ENCODE measurements around the gene ZNF597. TPM values are rescaled to one million over a fixed set of nuclear protein-coding genes. Genes with fewer than 3 reads are reported as not detected.
A peak's percentile ranks its signal among the peaks of the same experiment; 100 is the strongest.

The ZNF597 gene
- total and polyA plus RNA-seq, 10 donors: 0.78 to 4.6 (median 3.2) TPM

DNA sequence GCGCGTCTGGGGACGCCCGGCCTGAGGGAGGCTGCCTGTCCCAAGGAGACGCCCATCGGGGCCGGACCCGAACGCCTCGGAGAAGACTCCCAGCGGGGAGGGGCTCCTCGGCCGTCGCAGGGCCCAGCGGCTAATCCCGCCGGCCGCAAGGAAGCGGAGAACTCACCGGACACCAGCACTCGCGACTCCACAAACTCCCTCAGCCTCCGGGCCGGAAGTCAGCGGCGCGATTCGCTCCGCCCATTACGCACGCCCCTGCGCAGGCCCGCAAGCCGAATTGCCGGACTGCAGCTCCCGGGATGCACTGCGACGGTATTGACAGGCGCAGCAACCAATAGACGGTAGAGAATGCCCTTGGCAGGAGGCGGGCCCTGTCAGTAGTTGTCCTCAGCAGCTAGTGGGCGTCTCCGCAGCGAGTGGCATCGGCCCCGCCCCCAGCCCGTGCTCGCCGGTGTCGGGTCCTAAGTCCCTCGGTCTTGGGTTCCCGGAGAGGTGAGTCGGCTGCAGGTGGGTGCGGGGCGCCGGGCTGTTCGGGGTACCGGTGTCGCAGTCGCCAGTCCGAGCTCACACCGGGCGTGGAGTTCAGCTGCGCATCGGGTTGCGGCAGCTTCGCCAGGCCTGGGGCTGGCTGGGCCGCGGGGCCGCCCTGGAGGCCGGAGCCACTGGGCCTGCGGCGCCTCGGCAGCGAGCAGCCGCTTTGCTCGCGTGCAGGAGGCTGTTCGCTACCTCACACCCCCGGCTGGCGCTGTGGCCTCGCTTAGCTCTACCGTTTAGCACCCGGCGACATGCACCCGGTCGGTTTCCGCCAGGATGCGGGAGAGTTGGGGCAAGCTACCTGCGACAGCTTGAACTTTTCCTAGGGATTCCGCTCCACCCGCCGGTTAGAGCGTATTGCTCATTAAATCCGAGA lies 42.3 kb downstream of the ZNF597 start, which contains the start of the genes ZNF174 and ZSCAN32:
ZNF174 (plus strand) TSS at position 437 of the 910 bp plus-strand sequence. CDS start 790 bp downstream, outside the sequence.
ZSCAN32 (minus strand) TSS at position 226 of the 910 bp plus-strand sequence. CDS start 3,447 bp downstream, outside the sequence.
- 0 to 3% (median 1%) methylated on average over 7 to 95 of the region's 95 CpGs for WGBS, 5 donors
- DNase-seq: peak; percentile 99
- TF ChIP-seq POLR2AphosphoS5 (IDR thresholded peaks at IDR 0.05): peak; percentile 94 to 97 (median 96)
- TF ChIP-seq POLR2A (IDR thresholded peaks at IDR 0.05): peak; percentile 26 to 89 (median 73)
- TF ChIP-seq, protein P1, sequence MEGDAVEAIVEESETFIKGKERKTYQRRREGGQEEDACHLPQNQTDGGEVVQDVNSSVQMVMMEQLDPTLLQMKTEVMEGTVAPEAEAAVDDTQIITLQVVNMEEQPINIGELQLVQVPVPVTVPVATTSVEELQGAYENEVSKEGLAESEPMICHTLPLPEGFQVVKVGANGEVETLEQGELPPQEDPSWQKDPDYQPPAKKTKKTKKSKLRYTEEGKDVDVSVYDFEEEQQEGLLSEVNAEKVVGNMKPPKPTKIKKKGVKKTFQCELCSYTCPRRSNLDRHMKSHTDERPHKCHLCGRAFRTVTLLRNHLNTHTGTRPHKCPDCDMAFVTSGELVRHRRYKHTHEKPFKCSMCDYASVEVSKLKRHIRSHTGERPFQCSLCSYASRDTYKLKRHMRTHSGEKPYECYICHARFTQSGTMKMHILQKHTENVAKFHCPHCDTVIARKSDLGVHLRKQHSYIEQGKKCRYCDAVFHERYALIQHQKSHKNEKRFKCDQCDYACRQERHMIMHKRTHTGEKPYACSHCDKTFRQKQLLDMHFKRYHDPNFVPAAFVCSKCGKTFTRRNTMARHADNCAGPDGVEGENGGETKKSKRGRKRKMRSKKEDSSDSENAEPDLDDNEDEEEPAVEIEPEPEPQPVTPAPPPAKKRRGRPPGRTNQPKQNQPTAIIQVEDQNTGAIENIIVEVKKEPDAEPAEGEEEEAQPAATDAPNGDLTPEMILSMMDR (IDR thresholded peaks at IDR 0.05 in 8 of 11, conservative IDR thresholded peaks at IDR 0.05 in 3 of 11): peak in 6 of 11 experiments; percentile 7 to 55 (median 36)
- Histone ChIP-seq H3K27me3 (replicated peaks in 1 of 7) (no peaks in the 10 kb centered on the region), H3K4me1 (peaks cover 9 to 62% (median 38%) of the 10 kb centered on the region in 6 donors), H3K27ac (peak within 1 kb of the TSS; percentile 75 to 94 (median 91)), H3K36me3 (peaks cover 0 to 57% (median 38%) of the 10 kb centered on the region in 6 donors), H3K4me3 (peak within 1 kb of the TSS; percentile 59 to 95 (median 80)), H3K9me3 (peaks cover 0 to 62% (median 46%) of the 10 kb centered on the region in 8 donors)
- intact Hi-C loops (cut with DNase I; ENCODE audit: low total_unique reads): no loop called here

DNA sequence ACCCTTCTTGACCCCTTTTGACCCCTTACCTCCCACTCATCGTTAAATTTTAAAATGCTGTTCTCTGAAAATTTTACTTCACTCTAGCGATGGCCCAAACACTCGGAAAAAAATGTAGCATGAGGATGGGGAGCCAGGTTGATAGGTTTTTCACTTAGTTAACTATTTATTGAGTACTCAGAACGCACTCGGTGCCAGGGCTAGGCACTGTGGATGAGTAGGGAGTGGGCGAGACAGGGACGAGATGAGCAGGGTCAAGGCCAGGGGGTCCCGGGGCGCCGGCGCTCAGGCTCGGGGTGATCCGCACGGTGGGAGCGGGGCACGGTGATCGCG lies 42.9 kb downstream of the ZNF597 start:
- Histone ChIP-seq H3K27ac (peak overlapping the region; percentile 71 to 94 (median 91)), H3K4me3 (peak overlapping the region; percentile 59 to 95 (median 80)), H3K27me3 (replicated peaks in 1 of 7) (no peaks in the 10 kb centered on the region), H3K4me1 (peaks cover 9 to 62% (median 38%) of the 10 kb centered on the region in 6 donors), H3K36me3 (peaks cover 0 to 57% (median 38%) of the 10 kb centered on the region in 6 donors), H3K9me3 (peaks cover 0 to 62% (median 46%) of the 10 kb centered on the region in 8 donors)
- TF ChIP-seq, protein P1 (IDR thresholded peaks at IDR 0.05 in 8 of 11, conservative IDR thresholded peaks at IDR 0.05 in 3 of 11): no peak
- TF ChIP-seq POLR2AphosphoS5 (IDR thresholded peaks at IDR 0.05) (no peak), POLR2A (IDR thresholded peaks at IDR 0.05) (no peak)
- intact Hi-C loops (cut with DNase I; ENCODE audit: low total_unique reads): no loop called here
- DNase-seq: no peak
- 0 to 1% (median 0%) methylated on average over 16 to 18 of the region's 18 CpGs for WGBS, 5 donors

DNA sequence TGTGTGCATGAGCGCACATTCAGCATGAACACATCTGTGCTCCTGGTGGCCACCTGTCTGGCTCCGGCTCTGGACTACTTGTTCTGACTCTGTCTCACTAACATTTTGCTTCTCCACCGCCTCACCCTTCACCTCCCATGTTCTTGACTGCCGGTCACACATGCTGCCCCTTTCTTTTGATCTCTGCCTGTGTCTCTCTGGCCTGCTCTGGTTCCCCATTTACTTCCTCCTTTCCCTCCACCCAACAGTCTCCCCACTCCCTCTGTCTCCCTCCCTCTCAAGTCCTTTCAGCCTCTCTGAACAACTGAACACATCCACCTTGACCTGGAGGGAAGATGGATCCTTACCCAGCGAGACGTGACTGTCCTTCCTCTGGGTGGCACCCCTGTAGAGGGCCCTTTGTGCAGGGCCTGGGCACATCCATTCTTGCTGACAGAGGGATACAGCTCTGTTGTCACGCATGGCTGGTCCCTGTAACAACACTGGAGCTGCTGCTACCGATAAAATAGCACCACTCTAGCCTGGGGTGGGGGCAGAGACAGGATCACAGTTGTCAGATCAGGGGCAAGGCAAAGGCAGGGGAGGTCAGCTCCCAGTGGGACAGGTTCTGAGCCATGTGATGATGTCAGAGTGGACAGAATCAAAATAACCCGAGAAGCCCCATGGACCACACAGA lies 53.5 kb downstream of the ZNF597 start:
- peak overlapping the region in 1 of 8 donors; percentile 0 for H3K4me3 ChIP-seq
- peaks cover 13 to 87% (median 85%) of the 10 kb centered on the region in 8 donors for H3K9me3 ChIP-seq
- DNase-seq: no peak
- TF ChIP-seq POLR2AphosphoS5 (IDR thresholded peaks at IDR 0.05) (no peak), POLR2A (IDR thresholded peaks at IDR 0.05) (no peak)
- TF ChIP-seq, protein P1 (IDR thresholded peaks at IDR 0.05 in 8 of 11, conservative IDR thresholded peaks at IDR 0.05 in 3 of 11): no peak
- 79 to 96% (median 92%) methylated on average over 9 of the region's 9 CpGs for WGBS, 5 donors
- no peaks in the 10 kb centered on the region for H3K27me3 ChIP-seq (replicated peaks in 1 of 7)
- peaks cover 7 to 93% (median 85%) of the 10 kb centered on the region in 6 donors for H3K36me3 ChIP-seq
- no peak overlapping the region for H3K27ac ChIP-seq
- intact Hi-C loops (cut with DNase I; ENCODE audit: low total_unique reads): loop anchor here (10.0 kb wide), 1 partner anchor 75 kb away; no protein-coding TSS in a partner anchor
- no peaks in the 10 kb centered on the region for H3K4me1 ChIP-seq
